Measurements from ENCODE around the gene SLC46A1. TPM values are rescaled to one million over a fixed set of nuclear protein-coding genes. Genes with fewer than 3 reads are reported as not detected.
A peak's percentile ranks its signal among the peaks of the same experiment; 100 is the strongest.

Gene SLC46A1
- polyA plus RNA-seq, 3 donors = 1.5 to 6.3 (median 1.7) TPM

DNA sequence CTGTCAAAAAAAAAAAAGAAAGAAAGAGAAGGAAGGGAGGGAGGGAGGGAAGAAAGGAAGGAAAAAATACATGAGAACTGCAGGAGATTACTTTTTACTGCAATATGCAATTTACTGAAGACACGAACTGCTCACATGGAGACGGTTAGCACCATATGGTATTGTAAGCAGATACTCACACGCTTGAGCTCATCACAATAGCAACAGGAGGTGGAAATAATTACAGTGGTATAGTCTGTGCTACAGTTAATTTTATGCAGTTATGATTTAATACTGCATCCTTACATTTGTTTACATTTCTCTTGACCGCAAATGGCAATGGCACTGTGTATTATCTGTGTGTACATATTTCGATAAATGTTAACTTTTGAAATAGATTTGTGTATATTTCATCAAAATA, 21.4 kb upstream of the SLC46A1 start:
- no peak overlapping the region for H3K27ac Mint-ChIP-seq
- no peak overlapping the region for H3K9ac ChIP-seq (ENCODE audit: insufficient read depth, low read length, poor library complexity, severe bottlenecking)
- intact Hi-C loops (cut with micrococcal nuclease) = no loop called here
- no peak overlapping the region for H3K4me3 Mint-ChIP-seq
- no peak overlapping the region for H3K4me2 ChIP-seq (replicated peaks; ENCODE audit: extremely low read depth, low read length, poor library complexity, severe bottlenecking)
- no peak for DNase-seq
- no peaks in the 10 kb centered on the region for H3K9me3 ChIP-seq (replicated peaks in 1 of 2; ENCODE audit: control insufficient read depth in 1 of 2, insufficient read depth in 1 of 2, low read length in 2 of 2)
- H3K79me2 ChIP-seq (ENCODE audit: insufficient read depth, low read length) = no peaks in the 10 kb centered on the region
- no peak overlapping the region for H3K4me3 ChIP-seq (replicated peaks in 1 of 3; ENCODE audit: low read depth in 2 of 3, low read length in 3 of 3)
- H3K27me3 ChIP-seq (ENCODE audit: control insufficient read depth in 2 of 2, insufficient read depth in 2 of 2, low read length in 2 of 2) = peaks cover 0 to under 1% of the 10 kb centered on the region in 2 donors
- peaks cover 3 to 6% (median 4%) of the 10 kb centered on the region in 3 donors for H3K27me3 Mint-ChIP-seq (ENCODE audit: low read depth in 3 of 3)
- no peaks in the 10 kb centered on the region for H3K4me1 ChIP-seq (ENCODE audit: control insufficient read depth in 1 of 2, insufficient read depth in 2 of 2, low read length in 2 of 2)
- H3K4me1 Mint-ChIP-seq = no peaks in the 10 kb centered on the region
- TF ChIP-seq CTCF (IDR thresholded peaks at IDR 0.05) = no peak
- no peak overlapping the region for H3K27ac ChIP-seq (ENCODE audit: low read depth in 1 of 2, low read length in 2 of 2)
- H4K20me1 ChIP-seq (ENCODE audit: insufficient read depth, low read length) = no peaks in the 10 kb centered on the region
- peaks cover 0 to 5% (median 0%) of the 10 kb centered on the region in 7 donors for H3K9me3 Mint-ChIP-seq
- H3K36me3 ChIP-seq (replicated peaks in 1 of 2; ENCODE audit: control insufficient read depth in 1 of 2, insufficient read depth in 2 of 2, low read length in 2 of 2) = no peaks in the 10 kb centered on the region
- no peaks in the 10 kb centered on the region for H3K36me3 Mint-ChIP-seq
- WGBS (ENCODE audit: insufficient coverage) = 80% methylated on average over 1 of the region's 5 CpGs
- no peak overlapping the region for H2AFZ ChIP-seq (ENCODE audit: insufficient read depth, low read depth, low read length, poor library complexity, severe bottlenecking)

- no peak overlapping the region for H3K27ac ChIP-seq (ENCODE audit: low read depth in 1 of 2, low read length in 2 of 2)
- no peak for DNase-seq
- peak; percentile 61 for TF ChIP-seq CTCF (IDR thresholded peaks at IDR 0.05)
- Mint-ChIP-seq H3K27me3 (ENCODE audit: low read depth in 3 of 3) (peaks cover 0 to 4% (median 3%) of the 10 kb centered on the region in 3 donors), H3K9me3 (peaks cover 0 to 5% (median 0%) of the 10 kb centered on the region in 7 donors), H3K36me3 (no peaks in the 10 kb centered on the region), H3K27ac (no peak overlapping the region), H3K4me3 (no peak overlapping the region), H3K4me1 (no peaks in the 10 kb centered on the region)
- H3K4me2 ChIP-seq (replicated peaks; ENCODE audit: extremely low read depth, low read length, poor library complexity, severe bottlenecking) = no peak overlapping the region
- no peak overlapping the region for H2AFZ ChIP-seq (ENCODE audit: insufficient read depth, low read depth, low read length, poor library complexity, severe bottlenecking)
- no peaks in the 10 kb centered on the region for H3K79me2 ChIP-seq (ENCODE audit: insufficient read depth, low read length)
- no peak overlapping the region for H3K4me3 ChIP-seq (replicated peaks in 1 of 3; ENCODE audit: low read depth in 2 of 3, low read length in 3 of 3)
- intact Hi-C loops (cut with micrococcal nuclease) = no loop called here
- H3K27me3 ChIP-seq (ENCODE audit: control insufficient read depth in 2 of 2, insufficient read depth in 2 of 2, low read length in 2 of 2) = no peaks in the 10 kb centered on the region
- no peaks in the 10 kb centered on the region for H3K4me1 ChIP-seq (ENCODE audit: control insufficient read depth in 1 of 2, insufficient read depth in 2 of 2, low read length in 2 of 2)
- no peak overlapping the region for H3K9ac ChIP-seq (ENCODE audit: insufficient read depth, low read length, poor library complexity, severe bottlenecking)
- H3K36me3 ChIP-seq (replicated peaks in 1 of 2; ENCODE audit: control insufficient read depth in 1 of 2, insufficient read depth in 2 of 2, low read length in 2 of 2) = no peaks in the 10 kb centered on the region
- 92% methylated on average over 8 of the region's 9 CpGs for WGBS (ENCODE audit: insufficient coverage)
- no peaks in the 10 kb centered on the region for H3K9me3 ChIP-seq (replicated peaks in 1 of 2; ENCODE audit: control insufficient read depth in 1 of 2, insufficient read depth in 1 of 2, low read length in 2 of 2)
- H4K20me1 ChIP-seq (ENCODE audit: insufficient read depth, low read length) = no peaks in the 10 kb centered on the region
These were observed 20.1 kb upstream of the SLC46A1 start for GRCh38 chr17:28426081-28426519.

Data from CD14-positive monocyte (primary cell).